HEK293 (cell line): Measurements from ENCODE around the gene ITGA3.

Experiments used
- ELK4 ChIP-seq: IDR thresholded peaks from 2 replicates; pipeline ENCODE4 v1.6.1; 2011; ENCODE audit warnings: mild to moderate bottlenecking, low read depth, low read length, borderline replicate concordance
- PRDM4 ChIP-seq: fragments of 450-650 bp; formaldehyde crosslinking; IDR thresholded peaks from 2 replicates; pipeline ENCODE4 v1.5.1; 2017; ENCODE audit warnings: missing biosample characterization, missing genetic modification characterization
- ZBTB11 ChIP-seq: fragments of 450-650 bp; formaldehyde crosslinking; conservative IDR thresholded peaks from 2 replicates; pipeline ENCODE4 v1.5.1; 2016; ENCODE audit warnings: low read depth, missing biosample characterization, missing genetic modification characterization
- ZBTB44 ChIP-seq: fragments of 450-650 bp; IDR thresholded peaks from 2 replicates; pipeline ENCODE4 v1.5.1; 2018; ENCODE audit warnings: missing biosample characterization, mild to moderate bottlenecking, missing genetic modification characterization
- ZFP41 ChIP-seq: fragments of 450-650 bp; formaldehyde crosslinking; IDR thresholded peaks from 2 replicates; pipeline ENCODE4 v1.5.1; 2016; ENCODE audit warnings: missing biosample characterization, missing genetic modification characterization, borderline replicate concordance
- ZNF121 ChIP-seq: fragments of 450-650 bp; formaldehyde crosslinking; IDR thresholded peaks from 2 replicates; pipeline ENCODE4 v1.5.1; 2016; ENCODE audit warnings: missing biosample characterization, missing genetic modification characterization
- ZNF138 ChIP-seq: fragments of 450-650 bp; formaldehyde crosslinking; IDR thresholded peaks from 2 replicates; pipeline ENCODE4 v1.5.1; 2016; ENCODE audit warnings: missing biosample characterization, missing genetic modification characterization, borderline replicate concordance
- ZNF580 ChIP-seq: fragments of 450-650 bp; formaldehyde crosslinking; IDR thresholded peaks from 2 replicates; pipeline ENCODE4 v1.5.1; 2016; ENCODE audit warnings: missing biosample characterization, missing genetic modification characterization
- ZNF639 ChIP-seq: fragments of 450-650 bp; formaldehyde crosslinking; IDR thresholded peaks from 2 replicates; pipeline ENCODE4 v1.5.1; 2016; ENCODE audit warnings: missing biosample characterization, missing genetic modification characterization
- ZNF664 ChIP-seq: fragments of 450-650 bp; formaldehyde crosslinking; IDR thresholded peaks from 2 replicates; pipeline ENCODE4 v1.5.1; 2016; ENCODE audit warnings: missing biosample characterization, missing genetic modification characterization
- ZNF768 ChIP-seq: fragments of 450-650 bp; formaldehyde crosslinking; IDR thresholded peaks from 2 replicates; pipeline ENCODE4 v1.5.1; 2018; ENCODE audit warnings: missing biosample characterization, mild to moderate bottlenecking, missing genetic modification characterization
- TF ChIP-seq, protein P1 (sequence below): fragments of 450-650 bp; formaldehyde crosslinking; IDR thresholded peaks from 2 replicates; pipeline ENCODE4 v1.5.1; 2016; ENCODE audit warnings: missing biosample characterization, missing genetic modification characterization
- TF ChIP-seq, protein P2 (sequence below): fragments of 450-650 bp; formaldehyde crosslinking; IDR thresholded peaks from 2 replicates; pipeline ENCODE4 v1.5.1; 2016; ENCODE audit warnings: missing biosample characterization, missing genetic modification characterization
- TF ChIP-seq, protein P3 (sequence below): sonication (generic); formaldehyde crosslinking; IDR thresholded peaks from 2 replicates; pipeline ENCODE4 v1.8.1; 2022; ENCODE audit warnings: mild to moderate bottlenecking, moderate library complexity, missing genetic modification reagents

DNA sequence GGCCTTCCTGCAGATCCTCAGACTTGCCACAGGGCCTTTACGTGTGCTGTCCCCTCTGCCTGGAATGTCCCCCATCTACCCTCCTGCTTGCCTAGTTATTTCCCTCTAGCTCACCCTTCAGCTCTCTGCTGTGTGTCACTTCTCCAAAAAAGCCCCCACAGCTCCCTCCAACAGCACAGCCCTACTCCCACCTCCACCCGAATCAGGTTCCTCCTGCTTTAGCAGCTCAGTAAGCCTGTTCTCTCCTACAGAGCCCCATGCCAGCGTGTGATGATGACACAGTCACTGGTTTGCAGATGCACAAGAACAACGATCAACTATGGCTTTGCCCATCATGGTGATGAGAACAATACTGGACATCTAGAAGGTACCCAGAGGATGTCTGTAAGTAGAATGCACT lies 81.1 kb downstream of the ITGA3 start:
- no peak for TF ChIP-seq ZNF639 (tag by site-specific recombination)
- TF ChIP-seq, protein P1, sequence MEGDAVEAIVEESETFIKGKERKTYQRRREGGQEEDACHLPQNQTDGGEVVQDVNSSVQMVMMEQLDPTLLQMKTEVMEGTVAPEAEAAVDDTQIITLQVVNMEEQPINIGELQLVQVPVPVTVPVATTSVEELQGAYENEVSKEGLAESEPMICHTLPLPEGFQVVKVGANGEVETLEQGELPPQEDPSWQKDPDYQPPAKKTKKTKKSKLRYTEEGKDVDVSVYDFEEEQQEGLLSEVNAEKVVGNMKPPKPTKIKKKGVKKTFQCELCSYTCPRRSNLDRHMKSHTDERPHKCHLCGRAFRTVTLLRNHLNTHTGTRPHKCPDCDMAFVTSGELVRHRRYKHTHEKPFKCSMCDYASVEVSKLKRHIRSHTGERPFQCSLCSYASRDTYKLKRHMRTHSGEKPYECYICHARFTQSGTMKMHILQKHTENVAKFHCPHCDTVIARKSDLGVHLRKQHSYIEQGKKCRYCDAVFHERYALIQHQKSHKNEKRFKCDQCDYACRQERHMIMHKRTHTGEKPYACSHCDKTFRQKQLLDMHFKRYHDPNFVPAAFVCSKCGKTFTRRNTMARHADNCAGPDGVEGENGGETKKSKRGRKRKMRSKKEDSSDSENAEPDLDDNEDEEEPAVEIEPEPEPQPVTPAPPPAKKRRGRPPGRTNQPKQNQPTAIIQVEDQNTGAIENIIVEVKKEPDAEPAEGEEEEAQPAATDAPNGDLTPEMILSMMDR (tag by site-specific recombination) = no peak
- no peak for TF ChIP-seq ZNF664 (tag by site-specific recombination)
- no peak for TF ChIP-seq ELK4
- TF ChIP-seq, protein P2, sequence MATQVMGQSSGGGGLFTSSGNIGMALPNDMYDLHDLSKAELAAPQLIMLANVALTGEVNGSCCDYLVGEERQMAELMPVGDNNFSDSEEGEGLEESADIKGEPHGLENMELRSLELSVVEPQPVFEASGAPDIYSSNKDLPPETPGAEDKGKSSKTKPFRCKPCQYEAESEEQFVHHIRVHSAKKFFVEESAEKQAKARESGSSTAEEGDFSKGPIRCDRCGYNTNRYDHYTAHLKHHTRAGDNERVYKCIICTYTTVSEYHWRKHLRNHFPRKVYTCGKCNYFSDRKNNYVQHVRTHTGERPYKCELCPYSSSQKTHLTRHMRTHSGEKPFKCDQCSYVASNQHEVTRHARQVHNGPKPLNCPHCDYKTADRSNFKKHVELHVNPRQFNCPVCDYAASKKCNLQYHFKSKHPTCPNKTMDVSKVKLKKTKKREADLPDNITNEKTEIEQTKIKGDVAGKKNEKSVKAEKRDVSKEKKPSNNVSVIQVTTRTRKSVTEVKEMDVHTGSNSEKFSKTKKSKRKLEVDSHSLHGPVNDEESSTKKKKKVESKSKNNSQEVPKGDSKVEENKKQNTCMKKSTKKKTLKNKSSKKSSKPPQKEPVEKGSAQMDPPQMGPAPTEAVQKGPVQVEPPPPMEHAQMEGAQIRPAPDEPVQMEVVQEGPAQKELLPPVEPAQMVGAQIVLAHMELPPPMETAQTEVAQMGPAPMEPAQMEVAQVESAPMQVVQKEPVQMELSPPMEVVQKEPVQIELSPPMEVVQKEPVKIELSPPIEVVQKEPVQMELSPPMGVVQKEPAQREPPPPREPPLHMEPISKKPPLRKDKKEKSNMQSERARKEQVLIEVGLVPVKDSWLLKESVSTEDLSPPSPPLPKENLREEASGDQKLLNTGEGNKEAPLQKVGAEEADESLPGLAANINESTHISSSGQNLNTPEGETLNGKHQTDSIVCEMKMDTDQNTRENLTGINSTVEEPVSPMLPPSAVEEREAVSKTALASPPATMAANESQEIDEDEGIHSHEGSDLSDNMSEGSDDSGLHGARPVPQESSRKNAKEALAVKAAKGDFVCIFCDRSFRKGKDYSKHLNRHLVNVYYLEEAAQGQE (tag by site-specific recombination) = no peak
- no peak for TF ChIP-seq ZNF121 (tag by site-specific recombination)
- TF ChIP-seq ZBTB11 (tag by site-specific recombination) = no peak
- no peak for TF ChIP-seq ZNF138 (tag by site-specific recombination)
- TF ChIP-seq PRDM4 = no peak
- no peak for TF ChIP-seq ZNF768 (tag by site-specific recombination)
- TF ChIP-seq, protein P3, sequence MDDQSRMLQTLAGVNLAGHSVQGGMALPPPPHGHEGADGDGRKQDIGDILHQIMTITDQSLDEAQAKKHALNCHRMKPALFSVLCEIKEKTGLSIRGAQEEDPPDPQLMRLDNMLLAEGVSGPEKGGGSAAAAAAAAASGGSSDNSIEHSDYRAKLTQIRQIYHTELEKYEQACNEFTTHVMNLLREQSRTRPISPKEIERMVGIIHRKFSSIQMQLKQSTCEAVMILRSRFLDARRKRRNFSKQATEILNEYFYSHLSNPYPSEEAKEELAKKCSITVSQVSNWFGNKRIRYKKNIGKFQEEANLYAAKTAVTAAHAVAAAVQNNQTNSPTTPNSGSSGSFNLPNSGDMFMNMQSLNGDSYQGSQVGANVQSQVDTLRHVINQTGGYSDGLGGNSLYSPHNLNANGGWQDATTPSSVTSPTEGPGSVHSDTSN (CRISPR knock-in tag) = no peak
- no peak for TF ChIP-seq ZNF580 (tag by site-specific recombination)
- TF ChIP-seq ZFP41 (tag by site-specific recombination) = no peak
- no peak for TF ChIP-seq ZBTB44 (tag by site-specific recombination)
